Activated CD4-positive, alpha-beta T cell treated with anti-CD3 and anti-CD28 coated beads for 1 hour (primary cell): ENCODE results near the gene ACTN4.

Experiments
- DNase-seq: peaks from one replicate; pipeline ENCODE4 v3.0.0-alpha.2; 2020

The ACTN4 gene

GRCh38 chr19:38728752-38729541 is 81.5 kb downstream of the ACTN4 start:
- no peak for DNase-seq

- peak; percentile 67 for DNase-seq
Observed at GRCh38 chr19:38729653-38730469, 82.4 kb downstream of the ACTN4 start.

- no peak for DNase-seq
Observed at GRCh38 chr19:38730470-38730730, 83.0 kb downstream of the ACTN4 start.

GRCh38 chr19:38730731-38731589 is 83.5 kb downstream of the ACTN4 start:
- DNase-seq = no peak

GRCh38 chr19:38731654-38732301 is 84.3 kb downstream of the ACTN4 start:
- DNase-seq = no peak

GRCh38 chr19:38733241-38733492 is 85.7 kb downstream of the ACTN4 start:
- no peak for DNase-seq

GRCh38 chr19:38733493-38734175 is 86.2 kb downstream of the ACTN4 start:
- DNase-seq = no peak

GRCh38 chr19:38734176-38734425 is 86.7 kb downstream of the ACTN4 start:
- no peak for DNase-seq

- no peak for DNase-seq
Observed at GRCh38 chr19:38734426-38735256, 87.2 kb downstream of the ACTN4 start.

GRCh38 chr19:38735257-38735686 is 87.8 kb downstream of the ACTN4 start:
- DNase-seq = no peak

GRCh38 chr19:38736036-38736412 is 88.6 kb downstream of the ACTN4 start:
- DNase-seq = peak; percentile 32

GRCh38 chr19:38736413-38737280 is 89.2 kb downstream of the ACTN4 start:
- peak; percentile 48 for DNase-seq

GRCh38 chr19:38737281-38737865 is 89.9 kb downstream of the ACTN4 start:
- DNase-seq = no peak

GRCh38 chr19:38737921-38738737 is 90.7 kb downstream of the ACTN4 start:
- DNase-seq = no peak

GRCh38 chr19:38739440-38740256 is 92.2 kb downstream of the ACTN4 start:
- DNase-seq = no peak

GRCh38 chr19:38740257-38740592 is 92.8 kb downstream of the ACTN4 start:
- DNase-seq = no peak

- no peak for DNase-seq
Observed at GRCh38 chr19:38740932-38741331, 93.5 kb downstream of the ACTN4 start.

- DNase-seq = no peak
Observed at GRCh38 chr19:38741670-38742069, 94.2 kb downstream of the ACTN4 start.

- no peak for DNase-seq
Observed at GRCh38 chr19:38742296-38742695, 94.8 kb downstream of the ACTN4 start.
